IMR-90 (cell line): ENCODE measurements around the gene RPS3. TPM values are rescaled to one million over a fixed set of nuclear protein-coding genes. Genes with fewer than 3 reads are reported as not detected.

Experiments
- ATAC-seq: fragments of 200-7000 bp; cut with Tn5 transposase; 2 replicates; pipeline ENCODE4 v1.9.1; 2020; ENCODE audit warnings: low read depth, mild to moderate bottlenecking, moderate library complexity
- BruUV-seq: library from RNA; stranded (reverse); fragments of 400-500 nt; replicated peaks from 2 replicates; lab custom pipeline; 2021; lab: Mats Ljungman, UMichigan
- CTCF ChIA-PET: fragments of 300-600 bp; formaldehyde crosslinking; extraction: SDS; loops from one replicate; lab custom pipeline; 2021; ENCODE audit warnings: antibody characterized with exemption; lab: Yijun Ruan, JAX
- POLR2A ChIA-PET: fragments of 300-600 bp; sonication (Branson Sonifier 250); formaldehyde crosslinking; loops from one replicate; lab custom pipeline; 2022; ENCODE audit warnings: antibody characterized with exemption; ENCODE audit not compliant: unreplicated experiment; lab: Charles Lee
- DNase-seq: peaks from one replicate; pipeline ENCODE4 v3.0.0; 2013
- H2AFZ ChIP-seq: replicated peaks from 2 replicates; pipeline ENCODE3; 2013; ENCODE audit warnings: low read length, mild to moderate bottlenecking; ENCODE audit not compliant: poor library complexity
- H2AK5ac ChIP-seq: 2 replicates; pipeline ENCODE4 v1.6.1; 2013; ENCODE audit warnings: low read depth, low read length, inconsistent platforms
- H2AK9ac ChIP-seq: replicated peaks from 2 replicates; pipeline ENCODE3; 2013; ENCODE audit warnings: mild to moderate bottlenecking, low read depth, low read length, moderate library complexity; ENCODE audit not compliant: poor library complexity
- H2BK120ac ChIP-seq: 2 replicates; pipeline ENCODE4 v1.6.1; 2013; ENCODE audit warnings: low read depth, low read length, inconsistent platforms
- H2BK15ac ChIP-seq: 3 replicates; pipeline ENCODE4 v1.6.1; 2013; ENCODE audit warnings: low read depth, low read length, inconsistent platforms
- H2BK20ac ChIP-seq: 2 replicates; pipeline ENCODE4 v1.6.1; 2013; ENCODE audit warnings: low read depth, mild to moderate bottlenecking, inconsistent platforms, low read length, moderate library complexity
- H2BK5ac ChIP-seq: 2 replicates; pipeline ENCODE4 v1.6.1; 2013; ENCODE audit warnings: mild to moderate bottlenecking, low read depth, low read length, inconsistent platforms; ENCODE audit not compliant: poor library complexity, severe bottlenecking
- H3K14ac ChIP-seq: replicated peaks from 2 replicates; pipeline ENCODE4 v1.6.1; 2013; ENCODE audit warnings: low read depth, low read length, inconsistent platforms
- H3K18ac ChIP-seq: 2 replicates; pipeline ENCODE4 v1.6.1; 2013; ENCODE audit warnings: low read depth, low read length, control low read depth
- H3K23ac ChIP-seq: 2 replicates; pipeline ENCODE4 v1.6.1; 2013; ENCODE audit warnings: low read depth, low read length, inconsistent platforms
- H3K27ac ChIP-seq: 2 replicates; pipeline ENCODE4 v1.5.1; 2013; ENCODE audit warnings: mild to moderate bottlenecking, control low read depth, low read length; ENCODE audit not compliant: insufficient read depth
- H3K27me3 ChIP-seq: 2 replicates; pipeline ENCODE4 v1.6.1; 2013; ENCODE audit warnings: low read length; ENCODE audit not compliant: control insufficient read depth, insufficient read depth
- H3K36me3 ChIP-seq: 2 replicates; pipeline ENCODE4 v1.6.1; 2013; ENCODE audit warnings: low read length, mixed read lengths; ENCODE audit not compliant: control insufficient read depth, insufficient read depth
- H3K4ac ChIP-seq: 2 replicates; pipeline ENCODE4 v1.6.1; 2013; ENCODE audit warnings: low read depth, low read length, inconsistent platforms
- H3K4me1 ChIP-seq: 2 replicates; pipeline ENCODE4 v1.6.1; 2013; ENCODE audit warnings: low read length, mixed read lengths; ENCODE audit not compliant: control insufficient read depth, insufficient read depth
- H3K4me2 ChIP-seq: 2 replicates; pipeline ENCODE4 v1.6.1; 2013; ENCODE audit warnings: low read depth, mild to moderate bottlenecking, control low read depth, low read length, moderate library complexity
- H3K4me3 ChIP-seq: 2 replicates; pipeline ENCODE4 v1.5.1; 2013; ENCODE audit warnings: low read depth, mild to moderate bottlenecking, control low read depth, low read length, moderate library complexity; ENCODE audit not compliant: insufficient read depth
- H3K56ac ChIP-seq: 2 replicates; pipeline ENCODE4 v1.6.1; 2013; ENCODE audit warnings: low read length, inconsistent platforms; ENCODE audit not compliant: insufficient read depth; ENCODE audit errors: extremely low read depth
- H3K79me1 ChIP-seq, 2 experiments: 2 replicates each; pipeline ENCODE4 v1.6.1; 2013; ENCODE audit warnings: low read length in 2 of 2, inconsistent platforms in 1 of 2, low read depth in 1 of 2
- H3K9ac ChIP-seq: 2 replicates; pipeline ENCODE4 v1.6.1; 2013; ENCODE audit warnings: low read depth, low read length, control low read depth
- H3K9me1 ChIP-seq: 2 replicates; pipeline ENCODE4 v1.6.1; 2013; ENCODE audit warnings: low read length, inconsistent platforms; ENCODE audit not compliant: insufficient read depth
- H3K9me3 ChIP-seq: 2 replicates; pipeline ENCODE4 v1.6.1; 2013; ENCODE audit warnings: low read length; ENCODE audit not compliant: control insufficient read depth, insufficient read depth
- H4K20me1 ChIP-seq: 2 replicates; pipeline ENCODE4 v1.6.1; 2013; ENCODE audit warnings: low read length, inconsistent platforms; ENCODE audit not compliant: insufficient read depth
- H4K5ac ChIP-seq: 2 replicates; pipeline ENCODE4 v1.6.1; 2013; ENCODE audit warnings: mild to moderate bottlenecking, low read depth, low read length, control low read depth
- H4K8ac ChIP-seq, 2 experiments: 2 replicates each; pipeline ENCODE4 v1.6.1; 2013; ENCODE audit warnings: low read depth in 2 of 2, low read length in 2 of 2, control low read depth in 1 of 2, inconsistent platforms in 1 of 2
- H4K91ac ChIP-seq: 2 replicates; pipeline ENCODE4 v1.6.1; 2013; ENCODE audit warnings: low read depth, low read length, inconsistent platforms; ENCODE audit not compliant: insufficient read depth
- CEBPB ChIP-seq: IDR thresholded peaks from 2 replicates; pipeline ENCODE4 v1.6.1; 2012; ENCODE audit warnings: low read depth, low read length, improper control_type of control experiment
- CHD1 ChIP-seq: IDR thresholded peaks from 2 replicates; pipeline ENCODE4 v1.6.1; 2012; ENCODE audit warnings: low read depth, low read length, improper control_type of control experiment
- CTCF ChIP-seq: conservative IDR thresholded peaks from 2 replicates; pipeline ENCODE4 v1.5.1; 2012; ENCODE audit warnings: mild to moderate bottlenecking, low read depth, low read length, improper control_type of control experiment
- MAFK ChIP-seq: IDR thresholded peaks from 2 replicates; pipeline ENCODE4 v1.6.1; 2012; ENCODE audit warnings: low read depth, low read length, improper control_type of control experiment
- RAD21 ChIP-seq: IDR thresholded peaks from 2 replicates; pipeline ENCODE4 v1.6.1; 2012; ENCODE audit warnings: low read length, improper control_type of control experiment
- RFX5 ChIP-seq: IDR thresholded peaks from 2 replicates; pipeline ENCODE4 v1.8.0; 2012; ENCODE audit warnings: low read depth, mild to moderate bottlenecking, low read length, moderate library complexity
- SMC3 ChIP-seq: fragments of 150-350 bp; IDR thresholded peaks from 2 replicates; pipeline ENCODE4 v1.6.1; 2016; ENCODE audit warnings: low read depth, mild to moderate bottlenecking, antibody characterized with exemption, low read length, moderate library complexity
- USF2 ChIP-seq: fragments of 150-350 bp; IDR thresholded peaks from 2 replicates; pipeline ENCODE4 v1.6.1; 2017; ENCODE audit warnings: mild to moderate bottlenecking, antibody characterized with exemption, low read length, low read depth
- WGBS, 2 experiments: methylation state at CpG; one replicate each; pipeline versions ENCODE4 v1.1.5 to v1.1.7; 2013; ENCODE audit warnings: missing lambda C conversion rate in 2 of 2; ENCODE audit not compliant: insufficient read length in 1 of 2; ENCODE audit errors: extremely low coverage in 2 of 2; 5-methylcytosine and 5-hydroxymethylcytosine counted together
- dilution Hi-C: fragments of 300-500 bp; cut with HindIII; formaldehyde crosslinking; loops from one replicate; pipeline ENCODE4 v1.14.3; 2018; ENCODE audit warnings: low sequenced_read_pairs; ENCODE audit not compliant: unreplicated experiment
- in situ Hi-C: fragments of 300-500 bp; cut with MboI; formaldehyde crosslinking; loops from 3 replicates; pipeline ENCODE4 v1.14.3; 2019; ENCODE audit warnings: low sequenced_read_pairs, inconsistent platforms, mixed read lengths
- intact Hi-C: fragments of 100-400 bp; cut with micrococcal nuclease; formaldehyde crosslinking; loops from 2 replicates; pipeline ENCODE4 v1.10.0; 2022
- polyA plus RNA-seq, 3 experiments: library from polyadenylated mRNA; depleted of rRNA; stranded (reverse); fragments of >200 nt; gene quantifications; 2 replicates each; pipeline ENCODE4 v1.2.3, GENCODE V29; 2012; ENCODE audit warnings: low replicate concordance in 1 of 3
- total RNA-seq: library from RNA; depleted of rRNA; stranded (reverse); fragments of >200 nt; gene quantifications from 2 replicates; pipeline ENCODE4 v1.2.3, GENCODE V29; 2012

The RPS3 gene
- total and polyA plus RNA-seq, 2 of the 4 experiments (the other 2 are of a cell fraction) = 2,360 to 2,477 TPM

- dilution Hi-C loops = no loop called here
- CTCF ChIA-PET = no interaction called here
- H3K79me1 ChIP-seq = no peaks in the 10 kb centered on the region
Measured at GRCh38 chr11:75449271-75449670, 50.0 kb downstream of the RPS3 start.

More at GRCh38 chr11:75449271-75449670, 50.0 kb downstream of the RPS3 start:
- intact Hi-C loops (loop anchor here (5.0 kb wide), 1 partner anchor 418 kb away; no protein-coding TSS in a partner anchor), in situ Hi-C loops (loop anchor here (5.0 kb wide), 1 partner anchor 83 kb away; no protein-coding TSS in a partner anchor)
- Histone ChIP-seq H4K20me1 (no peaks in the 10 kb centered on the region), H4K5ac (no peak overlapping the region), H3K27ac (no peak overlapping the region), H3K4me2 (no peak overlapping the region), H2BK15ac (no peak overlapping the region), H3K27me3 (no peaks in the 10 kb centered on the region; the same call in 1 of the 2 replicates), H2AK9ac (no peak overlapping the region), H3K4me1 (peaks cover 2% of the 10 kb centered on the region), H3K56ac (no peak overlapping the region), H3K36me3 (no peaks in the 10 kb centered on the region), H4K91ac (no peak overlapping the region), H2AK5ac (no peak overlapping the region), H3K9me3 (no peaks in the 10 kb centered on the region), H3K4me3 (no peak overlapping the region), H2BK5ac (no peak overlapping the region), H2AFZ (no peak overlapping the region), H4K8ac (no peak overlapping the region), H3K9me1 (no peaks in the 10 kb centered on the region), H3K9ac (no peak overlapping the region), H3K23ac (no peak overlapping the region), H3K14ac (no peak overlapping the region), H3K4ac (no peak overlapping the region), H2BK120ac (no peak overlapping the region), H3K18ac (no peak overlapping the region), H2BK20ac (no peak overlapping the region)
- no CpG with 5 or more reads among the region's 10 CpGs for WGBS, 2 experiments
- ATAC-seq (no peak), DNase-seq (no peak)
- BruUV-seq = no TSS peak
- no peak for TF ChIP-seq USF2
- no peak for TF ChIP-seq RFX5
- no peak for TF ChIP-seq SMC3
- TF ChIP-seq CHD1 = no peak
- TF ChIP-seq MAFK = no peak
- TF ChIP-seq CEBPB = no peak
- no peak for TF ChIP-seq RAD21
- no peak for TF ChIP-seq CTCF
- POLR2A ChIA-PET = no interaction called here
